Lung microvascular endothelial cell (primary cell): Measurements from ENCODE around the gene GAS6. TPM values are rescaled to one million over a fixed set of nuclear protein-coding genes. Genes with fewer than 3 reads are reported as not detected.

Source experiments
- DNase-seq, 2 donors: peaks; one replicate each; pipeline versions ENCODE4 v3.0.0 to v3.0.0-alpha.2; 2010; ENCODE audit warnings: low read depth in 2 of 2
- total RNA-seq: library from RNA; depleted of rRNA; stranded (reverse); fragments of >200 nt; gene quantifications from 2 replicates; pipeline ENCODE4 v1.2.1, GENCODE V29; 2014

Gene GAS6
- total RNA-seq, 1 donor from 2014 or later, result 130 TPM

GRCh38 chr13:113821847-113822246, 42.0 kb downstream of the GAS6 start:
- DNase-seq, result no peak

GRCh38 chr13:113820813-113821651, 42.8 kb downstream of the GAS6 start:
- peak; percentile 78 to 92 for DNase-seq

GRCh38 chr13:113819731-113820715, 43.9 kb downstream of the GAS6 start:
- DNase-seq, result no peak

GRCh38 chr13:113819341-113819730, 44.5 kb downstream of the GAS6 start:
- DNase-seq, result no peak

- DNase-seq, result no peak
These were observed 45.1 kb downstream of the GAS6 start for GRCh38 chr13:113818700-113819295.

- DNase-seq, result peak in 1 of 2 donors; percentile 39
These were observed 45.8 kb downstream of the GAS6 start for GRCh38 chr13:113817860-113818691.

- DNase-seq, result peak; percentile 92 to 95
These were observed 46.7 kb downstream of the GAS6 start for GRCh38 chr13:113816946-113817859.

GRCh38 chr13:113816254-113816929, 47.5 kb downstream of the GAS6 start:
- peak; percentile 27 to 35 for DNase-seq

GRCh38 chr13:113815151-113816058, 48.5 kb downstream of the GAS6 start:
- peak; percentile 57 to 60 for DNase-seq

- DNase-seq, result no peak
These were observed 49.4 kb downstream of the GAS6 start for GRCh38 chr13:113814435-113814821.

- peak in 1 of 2 donors; percentile 53 for DNase-seq
These were observed 50.0 kb downstream of the GAS6 start for GRCh38 chr13:113813749-113814434.

- DNase-seq, result no peak
These were observed 50.7 kb downstream of the GAS6 start for GRCh38 chr13:113813070-113813748.

GRCh38 chr13:113812178-113813040, 51.5 kb downstream of the GAS6 start:
- DNase-seq, result no peak

GRCh38 chr13:113811081-113811928, 52.6 kb downstream of the GAS6 start:
- no peak for DNase-seq

GRCh38 chr13:113810640-113811039, 53.2 kb downstream of the GAS6 start:
- DNase-seq, result no peak
